A673 (cell line): Measurements from ENCODE around the gene OSTF1.

Experiments used
- CTCF ChIP-seq: fragments of 300-800, 200-600 bp; sonication (generic); conservative IDR thresholded peaks from 2 replicates; pipeline ENCODE4 v1.5.1; 2017; ENCODE audit warnings: low read depth, mild to moderate bottlenecking, antibody characterized with exemption, low read length, moderate library complexity, mixed read lengths
- EZH2 ChIP-seq: fragments of 200-600 bp; sonication (generic); IDR thresholded peaks from 2 replicates; pipeline ENCODE4 v1.6.1; 2017; ENCODE audit warnings: borderline replicate concordance, low read depth, mild to moderate bottlenecking, mixed read lengths, antibody characterized with exemption, low read length; ENCODE audit not compliant: poor library complexity, severe bottlenecking

- TF ChIP-seq CTCF = no peak
- TF ChIP-seq EZH2 = no peak
Observed at GRCh38 chr9:75051285-75051684, 37.0 kb upstream of the OSTF1 start.
